A673 (cell line): ENCODE data around the gene CARS2.

Experiments
- EZH2 ChIP-seq: fragments of 200-600 bp; sonication (generic); IDR thresholded peaks from 2 replicates; pipeline ENCODE4 v1.6.1; 2017; ENCODE audit warnings: borderline replicate concordance, low read depth, mild to moderate bottlenecking, mixed read lengths, antibody characterized with exemption, low read length; ENCODE audit not compliant: poor library complexity, severe bottlenecking
- TF ChIP-seq, protein P1 (sequence below): fragments of 300-800, 200-600 bp; sonication (generic); conservative IDR thresholded peaks from 2 replicates; pipeline ENCODE4 v1.5.1; 2017; ENCODE audit warnings: low read depth, mild to moderate bottlenecking, antibody characterized with exemption, low read length, moderate library complexity, mixed read lengths

- TF ChIP-seq EZH2: no peak
- TF ChIP-seq, protein P1, sequence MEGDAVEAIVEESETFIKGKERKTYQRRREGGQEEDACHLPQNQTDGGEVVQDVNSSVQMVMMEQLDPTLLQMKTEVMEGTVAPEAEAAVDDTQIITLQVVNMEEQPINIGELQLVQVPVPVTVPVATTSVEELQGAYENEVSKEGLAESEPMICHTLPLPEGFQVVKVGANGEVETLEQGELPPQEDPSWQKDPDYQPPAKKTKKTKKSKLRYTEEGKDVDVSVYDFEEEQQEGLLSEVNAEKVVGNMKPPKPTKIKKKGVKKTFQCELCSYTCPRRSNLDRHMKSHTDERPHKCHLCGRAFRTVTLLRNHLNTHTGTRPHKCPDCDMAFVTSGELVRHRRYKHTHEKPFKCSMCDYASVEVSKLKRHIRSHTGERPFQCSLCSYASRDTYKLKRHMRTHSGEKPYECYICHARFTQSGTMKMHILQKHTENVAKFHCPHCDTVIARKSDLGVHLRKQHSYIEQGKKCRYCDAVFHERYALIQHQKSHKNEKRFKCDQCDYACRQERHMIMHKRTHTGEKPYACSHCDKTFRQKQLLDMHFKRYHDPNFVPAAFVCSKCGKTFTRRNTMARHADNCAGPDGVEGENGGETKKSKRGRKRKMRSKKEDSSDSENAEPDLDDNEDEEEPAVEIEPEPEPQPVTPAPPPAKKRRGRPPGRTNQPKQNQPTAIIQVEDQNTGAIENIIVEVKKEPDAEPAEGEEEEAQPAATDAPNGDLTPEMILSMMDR: no peak
These were observed 69.9 kb downstream of the CARS2 start for GRCh38 chr13:110636053-110636475.
